A549 treated with AZD9567 at 1 μM for 4 hours (cell line): ENCODE data around the gene ZNF385A. TPM values are rescaled to one million over a fixed set of nuclear protein-coding genes. Genes with fewer than 3 reads are reported as not detected.

ENCODE experiments used
- total RNA-seq: library from RNA; stranded (reverse); fragments of 200-300 nt; extraction: Qiagen RNA extraction; gene quantifications from 5 replicates; pipeline ENCODE4 v1.2.3, GENCODE V29; 2022; ENCODE audit not compliant: insufficient read depth

The ZNF385A gene
- 15.4 to 18.8 TPM (median 18.7 TPM) in 5 replicates for total RNA-seq

GRCh38 chr12:54384591-54385041 lies at the start of gene ZNF385A:
Gene ZNF385A (minus strand): TSS chr12:54384733. CDS start chr12:54384514, 219 bp downstream.

GRCh38 chr12:54419088-54419887 lies 34.8 kb upstream of the ZNF385A start, which contains the start of gene ITGA5:
Gene ITGA5 (minus strand): TSS chr12:54419266. CDS start chr12:54419198, 68 bp downstream.

GRCh38 chr12:54364413-54364812 lies 20.1 kb downstream of the ZNF385A start, which contains the start of gene GPR84:
Gene GPR84 (minus strand): TSS chr12:54364486. CDS start chr12:54363851, 635 bp downstream.

GRCh38 chr12:54324617-54325441 lies 59.7 kb downstream of the ZNF385A start, which contains the start of gene COPZ1:
Gene COPZ1 (plus strand): TSS chr12:54325131. CDS start chr12:54325164, 33 bp downstream.

Other genes starting within 250 kb of the ZNF385A start
- 26.7 to 33.7 TPM (median 31.2 TPM) in 5 replicates for gene SMUG1, start 195.7 kb downstream of the ZNF385A start, total RNA-seq
- gene CBX5, start 104.6 kb downstream of the ZNF385A start, total RNA-seq: 21.7 to 27.2 TPM (median 24.7 TPM) in 5 replicates
- gene HNRNPA1, start 104.0 kb downstream of the ZNF385A start, total RNA-seq: 1,359 to 2,807 TPM (median 1,410 TPM) in 5 replicates
- 0.05 to 0.06 TPM (median 0.06 TPM) in 3 of 5 replicates, not detected in the others for gene NFE2, start 83.7 kb downstream of the ZNF385A start, total RNA-seq
- 202 to 273 TPM (median 217 TPM) in 5 replicates for gene COPZ1, start 59.6 kb downstream of the ZNF385A start, total RNA-seq
- gene GPR84, start 20.2 kb downstream of the ZNF385A start, total RNA-seq: 0.05 to 0.08 TPM in 2 of 5 replicates, not detected in the others
- 189 to 257 TPM (median 242 TPM) in 5 replicates for gene ITGA5, start 34.5 kb upstream of the ZNF385A start, total RNA-seq
- gene GTSF1, start 88.9 kb upstream of the ZNF385A start, total RNA-seq: not detected in 5 replicates
- 0.02 TPM in 1 of 5 replicates, not detected in the others for gene NCKAP1L, start 113.0 kb upstream of the ZNF385A start, total RNA-seq
- gene PDE1B, start 164.9 kb upstream of the ZNF385A start, total RNA-seq: 0.02 to 0.05 TPM (median 0.02 TPM) in 3 of 5 replicates, not detected in the others
- gene PPP1R1A, start 203.9 kb upstream of the ZNF385A start, total RNA-seq: 0.03 to 0.17 TPM (median 0.13 TPM) in 4 of 5 replicates, not detected in the other